GM12865 (cell line): Measurements from ENCODE around the gene PCNX2.

Source experiments
- DNase-seq: peaks from one replicate; pipeline ENCODE4 v3.0.0; 2010; ENCODE audit warnings: low read depth
- H3K4me3 ChIP-seq: 2 replicates; pipeline ENCODE4 v1.5.1; 2011; ENCODE audit warnings: mild to moderate bottlenecking, low read depth, low read length, control low read depth
- CTCF ChIP-seq: IDR thresholded peaks from 2 replicates; pipeline ENCODE4 v1.5.1; 2011; ENCODE audit warnings: low read length, control low read depth, low read depth, inconsistent platforms; ENCODE audit not compliant: insufficient read depth; ENCODE audit errors: missing control alignments

PCNX2 gene

GRCh38 chr1:233032916-233033315, 262.6 kb downstream of the PCNX2 start:
- H3K4me3 ChIP-seq = no peak overlapping the region
- DNase-seq = no peak
- no peak for TF ChIP-seq CTCF

GRCh38 chr1:233031521-233031920, 264.0 kb downstream of the PCNX2 start:
- no peak for TF ChIP-seq CTCF
- H3K4me3 ChIP-seq = no peak overlapping the region
- no peak for DNase-seq

GRCh38 chr1:233027046-233027445, 268.5 kb downstream of the PCNX2 start:
- no peak for DNase-seq
- TF ChIP-seq CTCF = no peak

GRCh38 chr1:233025567-233025966, 270.0 kb downstream of the PCNX2 start:
- TF ChIP-seq CTCF = no peak
- no peak for DNase-seq
- H3K4me3 ChIP-seq = no peak overlapping the region

More at GRCh38 chr1:233027046-233027445, 268.5 kb downstream of the PCNX2 start:
- no peak overlapping the region for H3K4me3 ChIP-seq

GRCh38 chr1:233025157-233025556, 270.4 kb downstream of the PCNX2 start:
- no peak overlapping the region for H3K4me3 ChIP-seq
- peak; percentile 49 for DNase-seq
- TF ChIP-seq CTCF = peak; percentile 56

GRCh38 chr1:233024199-233024598, 271.3 kb downstream of the PCNX2 start:
- TF ChIP-seq CTCF = no peak
- H3K4me3 ChIP-seq = no peak overlapping the region

GRCh38 chr1:233022246-233022645, 273.3 kb downstream of the PCNX2 start:
- TF ChIP-seq CTCF = no peak
- H3K4me3 ChIP-seq = no peak overlapping the region
- DNase-seq = no peak

More at GRCh38 chr1:233024199-233024598, 271.3 kb downstream of the PCNX2 start:
- DNase-seq = no peak
